ENCODE data around the gene ATRIP.

- TF ChIP-seq CTCF (IDR thresholded peaks at IDR 0.05) (peak; percentile 77), ZFX (IDR thresholded peaks at IDR 0.05; ENCODE audit: borderline replicate concordance) (no peak)
These were observed 19.2 kb downstream of the ATRIP start for GRCh38 chr3:48465531-48466378.

Measured in 22Rv1 (cell line).